HG03159 (cell line): ENCODE measurements around the gene EFNB3.

Experiments
- ATAC-seq: cut with Tn5 transposase; IDR thresholded peaks from one replicate; pipeline ENCODE4 v1.9.1; 2021; ENCODE audit warnings: mild to moderate bottlenecking, moderate library complexity; ENCODE audit not compliant: unreplicated experiment

The EFNB3 gene

DNA sequence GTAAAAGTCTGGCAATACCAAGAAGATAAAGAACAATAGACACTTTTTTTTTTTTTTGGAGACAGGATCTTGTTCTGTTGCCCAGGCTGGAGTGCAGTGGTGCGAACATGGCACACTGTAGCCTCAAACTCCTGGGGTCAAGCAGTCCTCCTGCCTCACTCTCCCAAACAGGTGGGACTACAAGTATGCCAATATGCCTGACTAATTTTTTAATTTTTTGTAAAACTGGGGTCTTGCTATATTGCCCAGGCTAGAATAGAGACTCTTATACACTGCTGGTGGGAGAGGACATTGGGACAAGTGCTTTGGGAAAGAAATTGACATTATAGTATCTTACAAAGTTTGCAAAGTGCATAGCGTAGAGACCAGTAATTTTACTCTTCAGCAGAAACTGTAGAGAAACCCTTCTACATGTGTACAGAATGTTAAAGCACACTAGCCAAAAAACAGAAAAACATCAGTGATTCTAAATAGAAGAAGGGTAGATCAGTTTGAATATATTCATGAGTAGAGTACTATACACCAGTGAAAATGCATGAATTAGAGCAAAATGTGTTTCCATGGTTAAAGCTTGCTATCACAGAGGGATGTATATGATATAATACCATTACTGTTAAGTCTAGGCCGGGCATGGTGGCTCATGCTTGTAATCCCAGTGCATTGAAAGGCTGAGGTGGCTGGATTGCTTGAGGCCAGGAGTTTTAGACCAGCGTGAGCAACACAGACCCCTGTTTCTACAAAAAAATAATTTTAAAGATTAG, 7.0 kb upstream of the EFNB3 start:
- ATAC-seq: no peak

DNA sequence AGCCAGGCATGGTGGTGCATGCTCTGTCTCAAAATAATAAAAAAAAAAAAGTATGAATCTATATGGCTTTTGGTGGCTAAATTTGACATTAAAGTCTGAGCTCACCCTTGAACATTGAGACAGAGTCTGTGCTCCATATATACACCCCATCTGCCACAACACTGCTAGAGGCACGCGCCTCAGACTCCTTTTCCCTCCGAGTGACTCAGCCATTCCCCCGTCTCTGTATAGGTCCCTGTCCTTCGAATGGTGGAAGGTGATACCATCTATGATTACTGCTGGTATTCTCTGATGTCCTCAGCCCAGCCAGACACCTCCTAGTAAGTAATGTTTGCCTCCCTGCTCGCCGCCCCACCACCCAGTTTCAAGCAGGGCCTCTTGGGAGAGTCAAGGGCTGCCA, 4.5 kb upstream of the EFNB3 start:
- ATAC-seq: no peak

DNA sequence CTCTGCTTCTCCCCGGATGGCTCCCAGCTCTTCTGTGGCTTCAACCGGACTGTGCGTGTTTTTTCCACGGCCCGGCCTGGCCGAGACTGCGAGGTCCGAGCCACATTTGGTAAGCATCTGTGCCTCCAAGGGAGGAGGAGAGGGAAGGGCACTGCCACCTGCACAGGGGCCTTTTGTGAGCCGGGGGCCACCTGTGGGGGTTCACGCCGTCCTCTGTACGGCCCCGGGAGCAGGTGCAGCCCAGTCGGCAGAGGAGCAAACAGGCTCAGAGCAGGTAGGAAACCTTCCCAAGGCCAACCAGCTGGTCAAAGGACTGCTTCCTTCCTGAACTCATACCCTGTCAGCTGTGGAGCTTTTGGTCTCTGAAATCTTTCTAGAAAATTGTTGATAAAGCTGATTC, 3.3 kb upstream of the EFNB3 start:
- no peak for ATAC-seq

DNA sequence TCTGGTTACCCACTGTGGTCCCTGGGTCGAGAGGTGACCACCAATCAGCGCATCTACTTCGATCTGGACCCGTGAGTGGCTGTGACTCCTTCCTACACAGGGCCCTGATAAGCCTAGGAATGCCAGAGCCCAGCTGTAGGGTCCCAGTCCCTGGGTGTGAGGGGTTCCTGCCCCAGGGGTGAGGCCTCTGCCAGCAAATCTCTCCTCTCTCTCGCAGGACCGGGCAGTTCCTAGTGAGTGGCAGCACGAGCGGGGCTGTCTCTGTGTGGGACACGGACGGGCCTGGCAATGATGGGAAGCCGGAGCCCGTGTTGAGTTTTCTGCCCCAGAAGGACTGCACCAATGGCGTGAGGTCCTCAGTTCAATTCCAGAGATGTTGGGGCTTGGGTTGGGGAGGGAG, 2.2 kb upstream of the EFNB3 start:
- no peak for ATAC-seq

DNA sequence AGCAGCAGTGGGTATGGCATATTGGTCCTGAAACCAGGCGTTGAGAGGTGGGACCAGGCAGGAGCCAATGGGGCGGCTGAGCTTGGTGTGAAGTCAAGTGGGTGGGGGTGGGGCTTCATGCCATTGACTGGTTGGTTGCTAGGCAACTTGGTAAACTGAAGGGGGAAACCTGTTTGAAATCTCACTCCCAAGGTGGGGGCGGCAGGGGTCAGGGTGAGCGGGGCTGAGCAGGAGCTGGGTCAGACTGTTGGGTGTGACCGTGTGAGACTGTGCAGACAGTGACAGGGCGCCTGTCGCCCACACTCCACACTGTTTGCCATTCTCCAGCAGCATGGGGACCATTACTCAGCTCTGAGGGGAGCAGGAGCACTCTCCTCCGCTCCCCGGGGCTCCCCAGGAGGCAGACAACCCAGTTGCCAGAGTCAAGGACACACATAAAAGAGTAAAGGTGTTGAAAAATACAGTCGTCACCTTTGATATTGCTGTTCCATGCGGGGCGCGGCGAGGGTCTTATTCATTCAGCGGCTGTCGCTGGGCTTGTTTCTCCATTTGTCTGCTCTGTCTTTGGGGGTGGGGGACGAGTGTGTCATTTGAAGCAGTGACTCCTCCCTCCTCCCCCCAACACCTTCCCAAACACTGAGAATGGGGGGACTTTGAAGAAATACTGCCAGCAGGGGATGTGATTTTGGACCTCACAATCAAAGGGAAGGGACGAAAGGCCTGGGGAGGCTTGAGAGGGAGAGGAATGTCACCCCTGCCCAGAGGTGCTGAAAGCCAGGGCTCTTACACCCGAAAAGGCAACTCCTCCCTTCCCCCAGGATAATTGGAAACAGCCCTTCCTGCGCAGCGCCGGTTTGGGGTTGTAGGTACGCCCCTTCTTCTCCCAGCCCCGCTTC, 1.2 kb upstream of the EFNB3 start:
- no peak for ATAC-seq

DNA sequence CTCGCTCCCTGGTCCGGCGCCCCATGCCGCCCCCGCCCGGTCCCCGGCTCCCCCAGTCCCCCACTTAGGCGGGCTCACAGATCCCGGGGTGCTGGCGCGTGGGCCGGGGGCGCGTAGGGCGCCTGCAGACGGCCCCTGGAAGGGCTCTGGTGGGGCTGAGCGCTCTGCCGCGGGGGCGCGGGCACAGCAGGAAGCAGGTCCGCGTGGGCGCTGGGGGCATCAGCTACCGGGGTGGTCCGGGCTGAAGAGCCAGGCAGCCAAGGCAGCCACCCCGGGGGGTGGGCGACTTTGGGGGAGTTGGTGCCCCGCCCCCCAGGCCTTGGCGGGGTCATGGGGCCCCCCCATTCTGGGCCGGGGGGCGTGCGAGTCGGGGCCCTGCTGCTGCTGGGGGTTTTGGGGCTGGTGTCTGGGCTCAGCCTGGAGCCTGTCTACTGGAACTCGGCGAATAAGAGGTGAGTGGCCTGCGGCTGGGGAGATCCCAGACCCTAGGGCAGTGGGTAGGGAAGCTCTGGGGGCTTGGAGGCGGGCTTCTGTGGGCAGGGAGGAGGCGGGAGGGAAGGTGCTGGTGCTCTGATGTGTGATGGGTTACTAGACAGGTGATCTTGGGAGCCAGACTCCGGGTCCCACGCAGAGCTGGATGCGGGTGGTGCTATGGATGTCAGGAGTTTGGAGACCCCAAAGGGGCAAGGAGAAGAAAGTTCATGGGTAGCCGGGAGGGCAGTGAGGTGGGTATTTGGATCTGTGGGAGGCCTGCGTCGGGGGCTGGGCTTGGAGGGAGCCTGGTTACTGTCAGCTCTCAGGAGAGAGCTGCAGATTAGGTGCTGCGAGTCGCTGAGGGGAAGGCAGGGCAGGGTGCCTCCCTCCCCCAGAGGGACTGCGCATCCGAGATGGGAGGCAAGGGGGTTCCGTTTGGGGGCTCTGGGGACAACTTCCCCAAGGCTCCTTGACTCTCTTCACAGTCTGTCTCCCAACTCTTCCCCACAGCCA, 560 bp downstream of the EFNB3 start:
- no peak for ATAC-seq

DNA sequence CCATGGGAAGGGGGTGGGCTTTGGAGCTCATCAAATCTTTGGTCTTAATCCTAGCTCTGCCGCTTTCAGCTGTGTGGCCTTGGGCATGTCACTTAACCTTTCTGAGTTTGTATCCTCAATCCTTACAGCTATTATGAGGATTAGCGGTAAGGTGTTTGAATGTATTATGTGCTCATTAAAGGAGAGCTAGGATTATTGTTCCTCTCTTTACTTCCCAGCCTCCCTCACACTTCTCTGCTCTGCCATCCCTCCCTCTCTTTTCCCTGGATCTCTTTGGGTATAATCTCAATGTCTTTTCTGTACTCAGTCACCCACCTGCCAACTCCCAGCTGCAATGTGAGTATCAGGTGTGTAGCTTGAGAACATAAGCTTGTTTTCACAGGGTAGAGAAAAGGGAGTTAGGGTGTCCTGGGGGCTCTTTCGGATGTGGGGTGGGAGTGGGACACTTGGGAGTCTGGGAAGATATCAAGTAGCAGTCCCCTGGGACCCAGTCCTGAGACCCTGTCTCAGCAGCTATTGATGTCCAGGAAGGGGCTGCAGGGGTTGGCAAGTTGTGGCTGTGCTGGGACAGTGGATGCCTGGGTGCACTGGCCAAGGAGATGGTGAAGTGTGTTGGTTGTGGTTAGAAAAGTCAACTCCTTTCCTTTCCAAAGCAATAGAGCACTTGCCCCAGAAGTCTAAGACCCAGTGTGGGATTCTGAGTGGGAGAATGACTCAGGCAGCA, 1.8 kb downstream of the EFNB3 start:
- ATAC-seq: no peak

DNA sequence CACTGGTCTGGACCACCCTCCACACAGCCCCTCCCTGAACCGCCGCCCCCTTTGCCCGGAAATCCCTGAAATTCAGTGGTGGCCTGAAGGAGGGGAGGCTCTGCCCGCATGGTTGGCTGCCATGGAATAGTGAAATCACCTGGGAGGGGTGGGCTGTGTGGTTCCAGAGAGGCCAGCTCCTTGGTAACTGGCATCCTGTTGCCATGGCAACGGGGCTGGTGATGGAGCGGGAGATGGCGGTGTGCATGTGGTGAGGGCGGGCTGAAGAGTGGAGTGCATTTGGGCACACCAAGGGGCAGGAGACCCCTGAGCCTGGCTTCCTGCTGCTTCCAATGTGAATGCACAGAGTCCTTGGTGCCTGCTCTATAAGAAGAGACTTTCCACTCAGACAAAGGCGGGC, 2.4 kb downstream of the EFNB3 start:
- ATAC-seq: no peak

DNA sequence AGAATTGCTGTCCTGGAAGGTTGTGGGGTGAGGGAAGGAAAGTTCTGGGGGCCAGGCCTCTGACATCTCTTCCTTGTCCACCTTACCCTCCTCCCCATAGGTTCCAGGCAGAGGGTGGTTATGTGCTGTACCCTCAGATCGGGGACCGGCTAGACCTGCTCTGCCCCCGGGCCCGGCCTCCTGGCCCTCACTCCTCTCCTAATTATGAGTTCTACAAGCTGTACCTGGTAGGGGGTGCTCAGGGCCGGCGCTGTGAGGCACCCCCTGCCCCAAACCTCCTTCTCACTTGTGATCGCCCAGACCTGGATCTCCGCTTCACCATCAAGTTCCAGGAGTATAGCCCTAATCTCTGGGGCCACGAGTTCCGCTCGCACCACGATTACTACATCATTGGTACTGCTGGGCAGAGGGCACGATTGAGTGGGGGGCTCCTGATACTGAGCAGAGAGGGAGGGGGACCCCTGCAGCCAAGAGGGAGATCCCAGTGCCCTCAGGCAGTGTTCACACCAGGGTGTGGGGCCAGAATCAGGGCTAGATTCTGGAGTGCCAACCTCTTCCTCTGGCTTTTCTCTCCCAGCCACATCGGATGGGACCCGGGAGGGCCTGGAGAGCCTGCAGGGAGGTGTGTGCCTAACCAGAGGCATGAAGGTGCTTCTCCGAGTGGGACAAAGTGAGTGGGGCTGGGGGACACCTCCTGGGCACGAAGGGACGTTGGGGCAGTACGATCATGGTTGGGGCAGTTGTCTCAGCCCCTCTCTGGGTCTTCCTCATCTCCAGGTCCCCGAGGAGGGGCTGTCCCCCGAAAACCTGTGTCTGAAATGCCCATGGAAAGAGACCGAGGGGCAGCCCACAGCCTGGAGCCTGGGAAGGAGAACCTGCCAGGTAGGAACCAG, 3.1 kb downstream of the EFNB3 start:
- no peak for ATAC-seq

DNA sequence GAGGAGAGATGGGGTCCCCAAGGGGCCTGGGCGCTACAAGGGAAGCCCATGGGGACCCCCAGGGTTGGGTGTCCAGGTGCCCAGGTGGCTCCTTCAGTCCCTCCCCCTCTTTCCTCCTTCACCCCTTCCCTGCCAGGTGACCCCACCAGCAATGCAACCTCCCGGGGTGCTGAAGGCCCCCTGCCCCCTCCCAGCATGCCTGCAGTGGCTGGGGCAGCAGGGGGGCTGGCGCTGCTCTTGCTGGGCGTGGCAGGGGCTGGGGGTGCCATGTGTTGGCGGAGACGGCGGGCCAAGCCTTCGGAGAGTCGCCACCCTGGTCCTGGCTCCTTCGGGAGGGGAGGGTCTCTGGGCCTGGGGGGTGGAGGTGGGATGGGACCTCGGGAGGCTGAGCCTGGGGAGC, 4.0 kb downstream of the EFNB3 start:
- no peak for ATAC-seq

DNA sequence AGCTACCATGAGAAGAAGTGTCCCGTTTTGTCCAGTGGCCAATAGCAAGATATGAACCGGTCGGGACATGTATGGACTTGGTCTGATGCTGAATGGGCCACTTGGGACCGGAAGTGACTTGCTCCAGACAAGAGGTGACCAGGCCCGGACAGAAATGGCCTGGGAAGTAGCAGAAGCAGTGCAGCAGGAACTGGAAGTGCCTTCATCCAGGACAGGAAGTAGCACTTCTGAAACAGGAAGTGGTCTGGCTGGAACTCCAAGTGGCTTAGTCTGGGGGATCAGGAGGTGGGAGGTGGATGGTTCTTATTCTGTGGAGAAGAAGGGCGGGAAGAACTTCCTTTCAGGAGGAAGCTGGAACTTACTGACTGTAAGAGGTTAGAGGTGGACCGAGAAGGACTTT, 5.3 kb downstream of the EFNB3 start:
- ATAC-seq: no peak

DNA sequence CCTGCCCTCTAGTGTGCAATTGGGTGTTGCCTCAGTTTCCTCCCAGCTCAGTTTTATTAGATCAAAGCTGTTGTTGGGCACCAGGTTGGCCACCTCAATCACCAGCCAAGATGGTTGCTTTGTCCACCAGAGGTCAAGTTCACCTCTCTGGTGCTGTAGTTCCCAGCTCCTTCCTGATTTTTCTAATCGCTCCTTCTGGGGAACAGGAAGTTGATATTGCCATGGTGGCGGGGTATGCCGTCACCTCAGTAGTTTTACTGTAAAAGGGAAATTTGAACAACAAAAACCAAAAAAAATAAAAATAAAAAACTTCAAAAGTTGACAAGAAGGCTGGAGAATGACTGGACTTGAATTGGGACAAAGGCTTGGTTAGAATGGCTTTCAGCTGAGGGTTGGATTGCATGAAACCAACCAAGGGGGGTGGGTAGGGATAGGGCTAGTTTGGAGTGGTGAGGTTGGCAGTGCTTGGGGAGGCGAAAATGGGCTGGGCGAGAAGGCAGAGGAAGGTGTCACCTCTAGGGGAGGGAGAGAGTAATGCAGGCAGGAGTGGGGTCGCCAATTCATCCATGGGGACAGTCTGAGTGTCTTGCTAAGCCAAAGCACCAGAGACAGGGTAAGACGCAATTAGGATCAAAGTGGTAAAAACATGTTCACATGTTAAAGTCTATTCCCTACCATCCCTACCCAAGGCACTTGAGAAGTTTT, 6.2 kb downstream of the EFNB3 start:
- ATAC-seq: no peak

DNA sequence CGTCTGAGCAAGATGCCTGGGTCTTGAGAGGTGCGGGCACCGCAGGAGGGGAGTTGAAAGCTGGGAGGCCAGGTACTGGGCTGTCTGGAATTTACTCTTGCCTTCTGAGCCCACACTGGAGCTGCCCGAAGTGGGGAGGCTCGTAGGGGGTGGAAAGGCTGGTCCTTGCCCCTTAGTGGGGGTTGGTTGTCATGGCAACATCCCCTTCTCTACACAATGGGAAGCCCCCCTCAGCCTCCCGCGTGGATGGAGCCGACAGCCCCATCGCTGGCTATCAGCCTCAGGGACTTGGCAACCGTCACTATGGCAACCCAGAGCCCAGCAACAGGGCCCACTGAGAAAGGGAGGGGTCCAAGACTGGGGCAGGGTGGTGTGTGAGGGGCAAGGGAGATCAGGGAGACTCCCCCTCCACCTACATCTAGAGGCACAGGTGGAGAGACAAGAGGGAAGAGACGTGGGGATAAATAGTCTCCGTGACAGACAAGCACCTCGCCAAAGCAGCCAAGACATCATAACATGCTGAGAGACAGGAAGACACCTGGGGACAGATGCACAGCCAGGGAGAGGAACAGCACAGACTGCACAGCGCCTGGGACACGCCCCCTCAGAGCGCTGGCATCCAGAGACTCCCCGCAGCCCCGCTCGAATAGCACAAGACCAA, 7.2 kb downstream of the EFNB3 start:
- no peak for ATAC-seq

DNA sequence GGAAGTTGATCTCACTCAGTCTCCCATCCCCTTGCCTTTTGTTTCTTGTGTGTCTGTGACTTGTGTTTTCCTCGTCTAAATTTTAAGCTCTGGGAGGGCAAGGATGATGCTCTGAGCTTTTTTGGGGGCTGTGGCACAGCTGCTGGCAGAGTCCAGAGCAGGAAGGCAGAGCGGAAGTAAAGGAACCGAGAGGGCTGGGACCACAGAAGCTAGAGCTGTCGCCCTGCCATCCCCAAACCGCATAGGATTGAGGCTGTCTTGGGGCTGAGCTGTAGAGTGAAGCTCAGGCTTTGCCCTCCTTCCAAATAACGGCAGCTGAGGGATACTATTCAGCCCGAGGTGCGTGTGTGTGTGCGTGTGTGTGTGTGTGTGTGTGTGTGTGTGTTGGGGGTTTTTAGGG, 8.8 kb downstream of the EFNB3 start:
- ATAC-seq: no peak

DNA sequence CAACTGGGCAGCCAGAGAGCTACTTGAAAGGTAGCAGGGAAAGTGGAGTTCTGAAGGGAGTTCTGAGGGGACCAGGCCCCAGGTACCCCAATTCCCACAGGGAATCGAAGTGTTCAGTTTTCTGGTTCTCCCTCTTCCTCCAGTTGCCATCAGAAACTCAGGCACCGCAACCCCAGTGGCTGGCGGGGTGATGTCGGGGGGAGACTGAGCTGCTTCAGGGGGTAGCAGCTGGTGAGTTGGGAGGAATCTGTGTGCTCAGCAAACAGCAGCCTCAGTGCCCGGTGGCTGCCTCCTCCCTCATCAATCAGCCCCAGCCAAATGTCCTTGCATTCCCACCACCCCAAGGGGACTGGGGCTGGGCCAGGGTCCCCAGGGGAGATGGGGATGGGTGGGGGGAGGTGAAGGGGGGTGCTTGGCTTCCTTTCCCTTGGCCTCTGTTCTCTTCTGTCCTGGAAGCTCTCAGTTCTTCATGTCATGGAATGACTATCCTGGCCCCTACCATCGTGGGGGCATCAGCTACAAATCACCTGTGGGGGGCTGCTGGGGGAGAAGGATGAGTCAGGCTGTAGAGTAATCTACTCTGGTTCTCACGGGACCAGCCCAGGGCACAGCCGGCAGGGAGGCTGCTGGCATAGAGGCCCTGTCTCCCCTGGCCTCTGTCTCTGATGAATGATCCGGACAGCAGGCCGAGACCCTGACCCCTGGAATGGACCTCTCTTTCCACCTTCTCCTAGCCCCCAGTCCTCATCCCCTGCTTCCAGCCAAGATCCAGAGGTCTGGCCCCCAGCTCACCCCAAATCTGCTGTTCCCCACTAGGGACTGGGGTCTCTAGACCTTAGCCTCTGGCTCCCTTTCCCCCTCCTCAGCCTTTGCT, 10.0 kb downstream of the EFNB3 start:
- ATAC-seq: no peak

DNA sequence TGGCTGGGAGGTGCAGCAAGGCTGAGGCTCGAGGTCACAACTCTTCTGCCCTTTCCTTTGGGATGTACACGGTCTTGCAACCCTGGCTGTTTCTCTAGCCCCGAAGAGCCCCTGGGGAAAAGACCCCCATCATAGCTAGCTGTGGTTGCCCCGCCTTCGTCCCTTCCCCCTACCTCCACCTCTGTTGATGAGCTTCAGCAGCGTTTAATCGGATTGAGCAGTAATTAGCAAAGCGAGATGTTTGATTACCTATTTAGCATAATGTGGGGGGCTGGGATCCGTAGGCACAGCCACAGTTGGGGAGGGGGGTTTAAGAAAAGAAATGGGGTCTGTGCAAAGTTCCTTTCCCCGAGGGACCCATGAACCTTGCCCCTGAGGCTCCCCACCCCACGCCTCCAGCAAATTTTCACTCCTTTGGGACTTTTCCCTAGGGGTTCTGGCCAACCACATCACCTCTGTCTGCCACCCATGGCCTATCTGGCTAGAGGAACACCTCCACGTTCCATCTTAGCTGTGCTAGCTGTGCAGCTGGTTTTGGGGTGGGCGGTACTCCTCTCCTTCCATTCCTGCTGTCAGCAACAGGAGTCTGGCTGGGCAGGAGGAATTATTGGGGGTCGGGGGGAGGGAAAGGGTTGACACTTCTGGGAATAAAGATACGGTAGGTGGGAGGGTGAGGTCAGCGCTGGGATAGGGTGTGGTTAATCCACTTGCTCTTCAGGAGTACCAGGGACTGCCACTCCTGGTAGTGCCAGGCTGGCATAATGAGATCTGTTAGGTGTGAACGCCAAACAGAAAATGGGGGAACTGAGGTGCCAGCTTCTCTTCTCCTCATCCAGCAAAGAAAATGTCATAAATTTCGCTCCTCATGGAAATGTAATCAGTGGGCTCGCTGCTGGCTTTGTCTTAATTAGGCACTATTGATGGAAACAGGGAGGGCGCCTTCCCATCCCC, 11.2 kb downstream of the EFNB3 start:
- no peak for ATAC-seq
